ENCODE measurements around the gene ADGRA1.

DNA sequence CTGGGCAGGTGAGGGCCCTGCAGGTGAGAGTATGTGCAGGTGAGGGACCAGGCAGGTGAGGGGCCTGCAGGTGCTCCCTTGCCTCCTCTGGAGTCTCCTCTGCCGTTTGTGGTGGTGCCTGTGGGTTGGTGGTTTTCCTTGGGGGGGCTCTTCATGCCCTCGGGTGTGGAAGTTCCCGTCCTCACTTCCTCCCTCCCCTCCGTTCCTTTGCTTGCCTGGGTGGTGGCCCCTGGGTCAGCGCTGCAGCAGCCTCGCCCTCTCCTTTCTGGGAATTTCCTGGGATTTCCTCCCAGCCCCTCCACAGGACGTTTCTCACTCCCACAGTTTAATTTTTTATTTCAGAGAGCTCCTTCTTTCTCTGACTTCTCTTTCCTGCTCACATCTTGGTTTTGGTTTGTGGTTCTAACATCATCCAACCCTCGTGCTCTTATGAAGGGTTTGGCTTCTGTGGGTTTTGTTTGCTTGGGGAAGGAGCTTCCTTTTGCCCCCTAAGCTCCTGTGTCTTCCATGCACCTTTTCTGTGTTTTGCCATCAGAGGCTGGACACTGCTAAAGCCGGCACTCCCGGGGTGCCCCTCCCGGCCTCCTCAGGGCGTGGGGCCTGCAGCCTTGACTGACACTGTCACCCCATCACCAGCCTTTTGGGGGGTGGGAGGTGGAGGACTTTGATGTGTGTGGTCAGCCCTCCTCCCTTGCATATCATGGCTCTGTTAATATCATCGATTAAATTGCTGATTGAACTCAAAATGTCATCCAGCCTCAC lies 29.2 kb upstream of the ADGRA1 start:
- TF ChIP-seq EZH2phosphoT487 (IDR thresholded peaks at IDR 0.05; ENCODE audit: borderline replicate concordance, low read length) (no peak), CTCF (conservative IDR thresholded peaks at IDR 0.05; ENCODE audit: low read depth, low read length) (no peak), EZH2 (IDR thresholded peaks at IDR 0.05; ENCODE audit: low read length, unreplicated experiment) (no peak)

Measured in PC-3 (cell line).